CD4-positive, alpha-beta T cell treated with Interleukin-2 at 100 ng/mL for 4 hours (primary cell): ENCODE measurements around the gene DOCK8.

Source experiments
- DNase-seq: peaks from one replicate; pipeline ENCODE4 v3.0.0-alpha.2; 2020; ENCODE audit warnings: low spot score

DOCK8 gene

DNA sequence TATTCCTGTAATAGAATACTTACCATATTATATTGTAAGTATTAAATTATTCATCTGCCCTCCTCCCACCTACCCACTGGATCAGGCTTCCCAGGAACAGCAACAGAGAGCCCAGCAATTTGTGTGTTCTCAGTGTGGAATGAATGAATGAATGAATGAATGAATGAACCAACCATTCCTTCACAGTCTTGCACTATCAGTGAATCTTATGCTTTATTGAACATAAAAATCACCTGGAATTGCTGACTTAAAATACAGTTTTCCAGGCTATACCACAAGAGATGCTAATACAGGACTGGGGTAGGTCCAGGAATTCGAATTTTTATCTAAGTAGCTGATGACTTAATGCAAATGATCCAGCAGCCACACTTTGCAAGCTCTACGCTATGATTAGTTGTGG lies 51.6 kb downstream of the DOCK8 start:
- no peak for DNase-seq

DNA sequence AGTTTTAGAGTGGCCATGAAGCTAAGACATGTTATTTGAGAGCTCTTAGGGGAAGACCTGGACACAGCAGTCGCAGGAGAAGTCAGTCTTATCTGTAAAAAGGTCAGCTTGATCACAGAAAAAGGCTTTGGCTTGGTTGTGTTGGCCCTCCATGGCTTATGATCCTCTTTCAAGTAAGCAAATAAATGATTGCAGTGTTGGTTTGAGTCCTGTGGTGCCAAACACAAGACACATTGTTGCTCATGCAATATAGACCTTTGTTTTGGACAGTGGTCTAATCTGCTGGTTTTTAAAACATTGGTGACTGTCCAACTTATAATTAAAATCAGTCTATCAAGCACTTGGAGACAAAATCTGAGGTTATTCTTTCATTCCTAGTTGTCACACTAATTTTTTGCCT lies 54.0 kb downstream of the DOCK8 start:
- no peak for DNase-seq

DNA sequence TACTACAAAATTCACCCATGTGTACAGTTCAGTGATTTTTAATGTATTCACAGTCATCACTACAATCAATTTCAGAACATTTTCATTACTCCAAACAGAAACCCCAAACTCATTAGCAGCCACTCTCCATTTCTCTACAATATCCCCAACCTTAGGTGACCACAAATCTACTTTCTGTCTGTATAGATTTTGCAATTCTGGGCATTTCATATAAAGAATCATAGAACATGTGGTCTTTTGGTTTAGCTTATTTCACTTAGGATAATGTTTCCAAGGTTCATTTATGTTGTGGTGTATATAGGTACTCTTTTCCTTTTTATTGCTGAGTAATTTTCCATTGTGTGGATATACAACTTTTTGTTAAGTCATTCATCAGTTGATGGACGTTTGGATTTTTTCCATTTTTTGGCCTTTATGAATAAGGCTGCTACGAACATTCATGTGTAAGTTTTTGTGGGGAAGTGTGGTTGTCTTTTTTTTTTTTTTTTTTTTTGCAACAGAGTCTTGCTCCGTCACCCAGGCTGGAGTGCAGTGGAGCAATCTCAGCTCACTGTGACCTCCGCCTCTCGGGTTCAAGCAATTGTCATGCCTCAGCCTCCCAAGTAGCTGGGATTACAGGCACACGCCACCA lies 54.5 kb downstream of the DOCK8 start:
- no peak for DNase-seq

GRCh38 chr9:270657-271237 lies 56.1 kb downstream of the DOCK8 start:
- DNase-seq = no peak

DNA sequence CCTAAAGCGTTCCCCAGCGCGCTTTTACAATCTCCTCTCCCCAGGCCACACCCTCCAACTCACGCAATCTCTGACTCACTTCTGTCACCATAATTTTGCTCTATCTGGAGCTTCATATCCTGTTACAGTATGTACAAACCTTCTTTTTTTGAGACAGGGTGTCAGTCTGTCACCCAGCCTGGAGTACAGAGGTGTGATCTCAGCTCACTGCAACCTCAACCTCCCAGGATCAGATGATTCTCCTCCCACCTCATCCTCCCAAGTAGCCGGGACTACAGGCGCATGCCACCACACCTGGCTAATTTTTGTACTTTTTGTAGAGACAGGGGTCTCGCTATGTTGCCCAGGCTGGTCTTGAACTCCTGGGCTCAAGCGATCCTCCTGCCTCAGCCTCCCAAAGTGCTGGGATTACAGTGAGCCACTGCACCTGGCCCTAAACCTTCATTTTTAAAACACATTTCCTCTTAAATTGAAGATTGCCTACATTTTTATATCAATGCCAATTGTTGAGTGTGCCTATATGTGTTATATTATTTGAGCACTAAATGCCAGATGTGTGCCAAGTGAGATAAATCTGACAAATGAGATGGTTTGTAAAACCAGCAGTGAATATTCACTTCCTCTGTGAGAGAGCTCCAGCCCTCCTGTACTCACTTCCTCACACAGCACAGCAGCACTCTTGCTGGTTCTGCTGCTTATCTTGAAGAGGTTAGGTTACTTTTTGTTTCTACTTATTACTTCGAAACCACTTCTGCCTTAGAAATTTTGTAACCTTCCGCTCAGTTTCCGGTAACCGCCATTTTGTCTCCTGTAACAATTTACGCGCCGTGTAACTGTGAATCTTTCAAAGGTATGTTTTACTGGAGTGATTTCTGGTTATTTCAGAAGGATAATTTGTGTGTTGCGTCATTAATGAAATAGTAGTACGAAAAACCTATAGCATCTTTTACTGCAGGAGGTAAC lies 57.9 kb downstream of the DOCK8 start:
- DNase-seq = peak; percentile 89

DNA sequence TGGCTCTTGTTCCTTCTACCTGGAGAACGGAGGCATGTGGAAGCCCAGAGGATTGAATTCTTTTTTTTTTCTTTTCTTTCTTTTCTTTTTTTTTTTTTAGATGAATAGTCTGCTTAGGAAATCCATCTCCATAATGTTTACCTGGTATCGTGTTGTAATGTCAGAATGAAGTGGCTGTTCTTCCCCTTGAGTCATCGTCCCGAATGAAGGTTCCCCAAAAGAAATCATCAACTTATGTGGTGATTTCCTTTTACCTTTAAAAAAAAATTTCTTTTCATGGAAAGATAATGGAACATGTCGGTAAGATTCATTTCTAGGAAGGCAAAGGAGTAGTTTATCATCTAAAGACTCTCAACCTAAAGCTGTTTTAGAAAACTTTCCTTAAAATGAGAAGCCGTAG lies 59.7 kb downstream of the DOCK8 start:
- peak; percentile 61 for DNase-seq

- DNase-seq = peak; percentile 50
Measured at GRCh38 chr9:277601-278295, 63.1 kb downstream of the DOCK8 start.

- peak; percentile 57 for DNase-seq
Measured at GRCh38 chr9:278651-279050, 64.0 kb downstream of the DOCK8 start.

- no peak for DNase-seq
Measured at GRCh38 chr9:279674-280073, 65.0 kb downstream of the DOCK8 start.

- peak; percentile 60 for DNase-seq
Measured at GRCh38 chr9:281741-282645, 67.3 kb downstream of the DOCK8 start.

DNA sequence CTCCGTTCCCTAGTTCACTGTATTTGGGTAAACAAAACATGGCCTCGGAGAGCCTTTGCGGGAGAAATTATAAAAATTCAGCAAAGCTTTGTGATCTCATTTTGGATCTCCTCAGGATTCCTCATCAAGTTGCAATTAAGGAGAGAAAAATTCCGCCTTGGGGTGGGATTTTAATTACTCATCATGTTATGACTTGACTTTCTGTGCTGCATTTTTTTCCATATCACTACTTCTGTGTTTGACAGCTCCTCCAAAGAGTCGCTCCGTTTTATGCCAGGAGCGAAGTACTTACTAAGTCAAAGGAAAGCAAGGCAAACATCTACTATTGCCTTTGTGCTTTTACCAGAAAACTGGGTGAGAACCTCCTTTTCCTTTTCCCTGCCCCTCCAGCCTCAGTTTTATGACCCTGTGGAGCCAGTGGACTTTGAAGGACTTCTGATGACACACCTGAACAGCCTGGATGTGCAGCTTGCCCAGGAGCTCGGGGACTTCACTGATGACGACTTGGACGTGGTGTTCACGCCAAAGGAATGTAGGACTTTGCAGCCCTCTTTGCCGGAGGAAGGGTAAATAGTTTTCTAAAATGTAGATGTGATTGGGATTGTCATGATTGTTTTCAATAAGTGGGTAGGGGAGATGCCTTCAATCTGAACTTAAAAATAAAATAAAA lies 71.5 kb downstream of the DOCK8 start:
- DNase-seq = no peak

- DNase-seq = no peak
Measured at GRCh38 chr9:289121-289520, 74.5 kb downstream of the DOCK8 start.

DNA sequence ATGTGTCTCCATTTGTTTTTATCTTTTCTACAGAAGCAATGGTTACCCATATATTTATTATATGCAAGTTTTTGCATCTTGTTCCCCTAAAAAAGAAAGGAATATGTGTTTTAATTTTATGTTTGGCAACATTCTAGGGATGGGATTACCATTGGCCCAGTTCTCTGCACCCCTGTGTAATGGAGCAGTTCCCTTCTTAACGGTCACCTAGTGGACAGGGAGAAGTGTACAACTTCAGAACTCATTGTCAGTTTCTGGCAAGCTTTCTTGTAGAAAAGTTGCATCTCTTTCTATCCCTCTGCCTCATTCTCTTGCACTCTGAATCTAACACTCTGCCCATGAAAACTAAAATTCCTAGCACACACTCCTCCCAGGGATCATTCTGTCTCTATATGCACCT lies 78.2 kb downstream of the DOCK8 start:
- no peak for DNase-seq

- DNase-seq = no peak
Measured at GRCh38 chr9:295576-295975, 80.9 kb downstream of the DOCK8 start.

DNA sequence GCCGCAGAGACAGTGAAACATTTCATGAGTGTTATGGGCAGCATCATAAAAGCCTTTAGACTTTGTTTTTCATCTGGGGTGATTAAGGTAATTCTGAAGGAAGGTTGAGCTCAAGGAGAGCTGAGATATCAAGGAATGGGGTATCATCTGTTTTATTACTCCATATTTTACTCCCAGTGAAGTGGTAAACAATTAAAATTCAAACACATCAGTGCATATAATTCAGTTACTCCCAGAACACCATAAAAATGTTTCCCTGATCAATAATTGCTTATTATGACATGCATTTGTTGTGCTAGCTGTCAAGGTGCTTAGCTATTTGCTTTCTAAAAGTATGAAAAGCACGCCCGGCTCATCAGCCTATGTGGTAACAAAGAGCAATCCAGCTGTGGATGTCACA lies 81.7 kb downstream of the DOCK8 start:
- no peak for DNase-seq

GRCh38 chr9:297104-297972 lies 82.7 kb downstream of the DOCK8 start:
- DNase-seq = peak; percentile 47

- no peak for DNase-seq
Measured at GRCh38 chr9:303502-303901, 88.8 kb downstream of the DOCK8 start.

GRCh38 chr9:304106-304505 lies 89.4 kb downstream of the DOCK8 start:
- DNase-seq = no peak

- DNase-seq = peak; percentile 35
Measured at GRCh38 chr9:304519-305185, 90.0 kb downstream of the DOCK8 start.
